Neuron (in vitro differentiated cells): ENCODE results near the gene TMEM52B.

ENCODE experiments used
- H2AFZ ChIP-seq: one replicate; pipeline ENCODE4 v1.6.1; 2013; ENCODE audit warnings: low read depth, mild to moderate bottlenecking, inconsistent platforms, low read length, moderate library complexity
- H3K27me3 ChIP-seq: one replicate; pipeline ENCODE4 v1.6.1; 2013; ENCODE audit warnings: low read length; ENCODE audit not compliant: insufficient read depth
- H3K36me3 ChIP-seq: one replicate; pipeline ENCODE4 v1.6.1; 2013; ENCODE audit warnings: low read length; ENCODE audit not compliant: insufficient read depth
- H3K4me1 ChIP-seq: one replicate; pipeline ENCODE4 v1.6.1; 2013; ENCODE audit warnings: low read length; ENCODE audit not compliant: insufficient read depth
- H3K4me3 ChIP-seq: 2 replicates; pipeline ENCODE4 v1.5.1; 2013; ENCODE audit warnings: mild to moderate bottlenecking, low read length, moderate library complexity
- H3K9me3 ChIP-seq: one replicate; pipeline ENCODE4 v1.6.1; 2013; ENCODE audit warnings: low read length

TMEM52B gene

GRCh38 chr12:10155966-10156365, 22.9 kb upstream of the TMEM52B start:
- Histone ChIP-seq H3K27me3 (peaks cover 4% of the 10 kb centered on the region), H3K4me3 (no peak overlapping the region), H2AFZ (no peak overlapping the region), H3K9me3 (no peaks in the 10 kb centered on the region), H3K36me3 (no peaks in the 10 kb centered on the region), H3K4me1 (no peaks in the 10 kb centered on the region)

GRCh38 chr12:10158406-10158805, 20.4 kb upstream of the TMEM52B start:
- Histone ChIP-seq H3K36me3 (no peaks in the 10 kb centered on the region), H2AFZ (no peak overlapping the region), H3K4me3 (no peak overlapping the region), H3K4me1 (no peaks in the 10 kb centered on the region), H3K9me3 (no peaks in the 10 kb centered on the region), H3K27me3 (peaks cover 4% of the 10 kb centered on the region)

- H3K4me1 ChIP-seq = no peaks in the 10 kb centered on the region
- no peaks in the 10 kb centered on the region for H3K9me3 ChIP-seq
- no peak overlapping the region for H3K4me3 ChIP-seq
- no peaks in the 10 kb centered on the region for H3K36me3 ChIP-seq
- H2AFZ ChIP-seq = no peak overlapping the region
- no peaks in the 10 kb centered on the region for H3K27me3 ChIP-seq
Measured at GRCh38 chr12:10159280-10159679, 19.6 kb upstream of the TMEM52B start.

DNA sequence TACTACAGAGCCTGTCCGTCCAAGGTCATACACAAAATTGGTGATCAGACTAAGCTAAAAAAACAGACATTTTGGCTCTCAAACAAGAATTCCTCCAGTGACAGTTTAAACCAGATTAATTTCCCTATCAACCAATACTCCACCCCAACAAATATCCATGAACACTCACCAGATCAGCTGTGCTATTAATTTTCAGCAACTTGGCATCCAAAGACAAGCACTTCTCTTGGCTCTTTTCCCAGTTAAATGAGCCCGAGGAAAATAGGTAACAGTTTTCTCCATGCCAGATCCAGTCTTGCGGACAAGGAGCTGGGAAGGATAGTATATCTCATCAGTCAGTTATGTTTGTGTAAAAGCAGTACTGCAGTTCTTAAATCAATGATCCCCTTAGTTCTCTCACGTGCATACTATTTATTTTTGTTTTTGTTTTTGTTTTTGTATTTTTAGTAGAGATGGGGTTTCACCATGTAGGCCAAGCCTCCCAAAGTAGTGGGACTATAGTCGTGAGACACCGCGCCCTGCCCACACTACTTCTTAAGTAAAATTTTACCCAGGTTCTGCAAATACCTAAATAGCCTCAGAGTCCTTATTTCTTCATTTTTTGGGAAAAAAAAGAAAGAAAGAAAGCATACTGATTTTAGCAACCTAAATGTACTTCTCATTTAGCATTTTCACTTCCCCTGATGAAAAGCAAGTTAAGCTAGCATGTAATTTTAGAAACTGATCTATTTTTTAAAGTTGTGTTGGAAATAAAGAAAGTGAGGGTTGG, 18.0 kb upstream of the TMEM52B start:
- H3K9me3 ChIP-seq = no peaks in the 10 kb centered on the region
- no peak overlapping the region for H2AFZ ChIP-seq
- H3K4me1 ChIP-seq = no peaks in the 10 kb centered on the region
- H3K4me3 ChIP-seq = no peak overlapping the region
- H3K36me3 ChIP-seq = no peaks in the 10 kb centered on the region
- no peaks in the 10 kb centered on the region for H3K27me3 ChIP-seq

- H3K27me3 ChIP-seq = no peaks in the 10 kb centered on the region
- no peak overlapping the region for H2AFZ ChIP-seq
- H3K4me1 ChIP-seq = no peaks in the 10 kb centered on the region
- no peak overlapping the region for H3K4me3 ChIP-seq
- no peaks in the 10 kb centered on the region for H3K9me3 ChIP-seq
- H3K36me3 ChIP-seq = no peaks in the 10 kb centered on the region
Measured at GRCh38 chr12:10163084-10163483, 15.7 kb upstream of the TMEM52B start.

DNA sequence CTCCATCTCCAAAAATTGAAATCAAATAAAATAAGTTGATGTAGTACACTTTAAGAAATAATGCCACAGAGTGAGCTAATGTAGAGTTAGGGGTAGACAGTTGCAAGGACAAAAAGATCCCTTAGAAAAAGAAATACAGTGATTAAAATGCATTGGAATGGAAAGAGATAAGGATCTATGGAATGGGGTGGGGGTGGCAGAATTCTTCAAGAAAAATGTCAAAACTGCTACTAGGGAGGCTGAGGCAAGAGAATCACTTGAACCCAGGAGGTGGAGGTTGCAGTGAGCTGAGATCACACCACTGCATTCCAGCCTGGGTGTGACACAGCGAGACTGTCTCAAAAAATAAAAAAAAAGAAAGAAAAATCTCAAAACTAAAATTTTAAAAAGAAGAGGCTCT, 13.4 kb upstream of the TMEM52B start:
- peaks cover 2% of the 10 kb centered on the region for H3K27me3 ChIP-seq
- H3K36me3 ChIP-seq = no peaks in the 10 kb centered on the region
- H3K4me1 ChIP-seq = no peaks in the 10 kb centered on the region
- no peak overlapping the region for H3K4me3 ChIP-seq
- H3K9me3 ChIP-seq = no peaks in the 10 kb centered on the region
- no peak overlapping the region for H2AFZ ChIP-seq

GRCh38 chr12:10167599-10167998, 11.2 kb upstream of the TMEM52B start:
- H3K9me3 ChIP-seq = no peaks in the 10 kb centered on the region
- no peaks in the 10 kb centered on the region for H3K36me3 ChIP-seq
- H3K4me3 ChIP-seq = no peak overlapping the region
- no peaks in the 10 kb centered on the region for H3K4me1 ChIP-seq
- no peak overlapping the region for H2AFZ ChIP-seq
- H3K27me3 ChIP-seq = peaks cover 2% of the 10 kb centered on the region

DNA sequence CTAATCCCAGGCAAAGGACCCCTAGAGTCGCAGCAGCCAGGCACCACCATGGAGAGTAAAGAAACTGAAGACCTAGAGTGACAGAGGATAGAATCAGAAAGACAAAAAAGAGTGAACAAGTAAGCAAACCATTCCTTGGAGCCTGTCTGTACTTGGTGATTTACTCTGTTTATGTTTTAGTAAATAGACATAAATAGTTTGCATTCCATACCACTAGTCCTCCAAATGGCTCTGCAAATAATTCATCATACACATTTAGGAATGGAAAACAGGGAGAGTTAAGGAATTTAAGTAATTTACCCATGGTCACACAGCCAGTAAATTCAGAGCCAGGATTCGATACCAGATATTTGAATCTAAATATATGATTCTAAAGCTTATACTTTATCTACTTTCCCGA, 9.7 kb upstream of the TMEM52B start:
- Histone ChIP-seq H3K4me1 (no peaks in the 10 kb centered on the region), H3K36me3 (no peaks in the 10 kb centered on the region), H3K9me3 (no peaks in the 10 kb centered on the region)

GRCh38 chr12:10170216-10170615, 8.6 kb upstream of the TMEM52B start:
- no peak overlapping the region for H2AFZ ChIP-seq
- no peak overlapping the region for H3K4me3 ChIP-seq
- H3K9me3 ChIP-seq = no peaks in the 10 kb centered on the region
- no peaks in the 10 kb centered on the region for H3K4me1 ChIP-seq
- H3K27me3 ChIP-seq = peaks cover 2% of the 10 kb centered on the region
- no peaks in the 10 kb centered on the region for H3K36me3 ChIP-seq

More for the DNA sequence above, 9.7 kb upstream of the TMEM52B start:
- Histone ChIP-seq H3K4me3 (no peak overlapping the region), H3K27me3 (peaks cover 2% of the 10 kb centered on the region), H2AFZ (no peak overlapping the region)

- H2AFZ ChIP-seq = no peak within 1 kb of the TSS
- H3K36me3 ChIP-seq = no peaks in the 10 kb centered on the region
- H3K27me3 ChIP-seq = peaks cover 2% of the 10 kb centered on the region
- H3K4me1 ChIP-seq = no peaks in the 10 kb centered on the region
- H3K4me3 ChIP-seq = no peak within 1 kb of the TSS
- H3K9me3 ChIP-seq = no peaks in the 10 kb centered on the region
Measured at GRCh38 chr12:10171973-10172728, 6.7 kb upstream of the TMEM52B start, which contains the start of gene OLR1. OLR1 (minus strand) TSS chr12:10172132; CDS start chr12:10172077, 55 bp downstream.

- Histone ChIP-seq H3K4me3 (no peak overlapping the region), H3K36me3 (no peaks in the 10 kb centered on the region), H3K9me3 (no peaks in the 10 kb centered on the region), H2AFZ (no peak overlapping the region), H3K4me1 (no peaks in the 10 kb centered on the region), H3K27me3 (no peaks in the 10 kb centered on the region)
Measured at GRCh38 chr12:10174986-10175614, 3.7 kb upstream of the TMEM52B start.

- no peaks in the 10 kb centered on the region for H3K4me1 ChIP-seq
- no peaks in the 10 kb centered on the region for H3K27me3 ChIP-seq
- H3K9me3 ChIP-seq = no peaks in the 10 kb centered on the region
- H2AFZ ChIP-seq = no peak overlapping the region
- no peaks in the 10 kb centered on the region for H3K36me3 ChIP-seq
- H3K4me3 ChIP-seq = no peak overlapping the region
Measured at GRCh38 chr12:10175846-10176636, 2.8 kb upstream of the TMEM52B start.
